Measurements from ENCODE around the gene CACNA1D.
A peak's percentile ranks its signal among the peaks of the same experiment; 100 is the strongest.
"Not testable (repeated sequence)": the region's sequence is repeated elsewhere in the genome, so short reads cannot be mapped to it uniquely, and the experiment has no call there.

Gene CACNA1D
- total RNA-seq: 0.13 to 1.6 reads per million in 2 donors

DNA sequence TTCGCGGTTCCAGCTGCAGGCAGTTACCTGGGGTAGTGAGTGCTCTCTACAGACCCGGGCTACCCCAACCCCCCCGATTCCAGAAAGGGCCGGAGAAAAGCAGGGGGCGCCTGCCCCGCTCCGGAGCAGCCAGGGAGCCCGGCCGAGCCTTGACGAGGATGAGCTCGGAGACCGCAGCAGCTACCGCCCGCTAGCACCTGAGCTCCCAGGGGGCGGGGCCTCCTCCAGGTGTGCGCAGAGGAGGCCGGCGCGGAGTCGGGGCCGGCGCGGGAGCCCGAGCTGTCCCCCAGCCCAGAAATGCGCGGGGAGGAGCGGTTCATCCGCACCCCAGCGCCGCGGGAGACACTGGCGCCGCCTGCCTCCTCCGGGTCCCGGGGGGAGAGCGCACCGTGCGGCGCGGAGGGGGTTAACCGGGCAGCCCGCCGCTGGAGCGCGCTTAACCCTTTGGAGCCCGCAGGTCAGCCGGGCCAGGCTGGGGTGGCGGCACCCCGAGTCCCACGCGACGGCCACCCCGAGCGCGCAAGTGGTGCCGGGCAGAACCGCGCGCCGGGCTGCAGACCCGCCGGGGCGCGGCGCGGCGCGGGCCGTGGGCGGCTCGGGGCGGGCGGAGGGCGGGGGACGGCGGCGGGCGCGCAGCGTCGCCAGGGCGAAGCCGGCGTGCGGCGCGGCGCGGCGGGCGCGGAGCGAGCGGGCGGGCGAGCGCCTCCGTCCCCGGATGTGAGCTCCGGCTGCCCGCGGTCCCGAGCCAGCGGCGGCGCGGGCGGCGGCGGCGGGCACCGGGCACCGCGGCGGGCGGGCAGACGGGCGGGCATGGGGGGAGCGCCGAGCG lies at the start of gene CACNA1D:
Gene CACNA1D, plus strand, starts transcription at position 649 of the 829 bp plus-strand sequence. CDS start 556 bp downstream, outside the sequence.
- peak in 1 of 5 experiments; percentile 37 for DNase-seq

DNA sequence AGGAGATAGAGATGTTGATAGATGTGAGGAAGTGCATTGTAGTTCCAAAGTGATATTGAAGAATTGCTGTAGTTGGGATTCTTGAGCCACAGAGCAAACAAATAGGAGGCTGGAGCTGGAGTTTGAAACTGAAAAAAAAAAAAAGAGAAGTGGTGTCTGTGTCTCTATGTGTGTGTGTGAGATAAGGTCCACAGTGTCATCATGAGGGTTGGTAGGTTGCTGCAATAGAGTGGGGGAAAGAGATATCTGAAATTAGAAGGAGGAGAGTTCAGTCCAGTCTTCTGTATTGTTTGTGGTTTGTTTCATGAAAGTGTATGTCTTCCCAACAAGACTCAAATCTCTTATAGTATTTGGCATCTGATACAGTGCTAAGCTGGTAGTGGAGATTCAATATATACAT lies 37.3 kb upstream of the CACNA1D start:
- no peak for DNase-seq

GRCh38 chr3:53460326-53460725 lies 34.1 kb upstream of the CACNA1D start:
- DNase-seq: no peak

DNA sequence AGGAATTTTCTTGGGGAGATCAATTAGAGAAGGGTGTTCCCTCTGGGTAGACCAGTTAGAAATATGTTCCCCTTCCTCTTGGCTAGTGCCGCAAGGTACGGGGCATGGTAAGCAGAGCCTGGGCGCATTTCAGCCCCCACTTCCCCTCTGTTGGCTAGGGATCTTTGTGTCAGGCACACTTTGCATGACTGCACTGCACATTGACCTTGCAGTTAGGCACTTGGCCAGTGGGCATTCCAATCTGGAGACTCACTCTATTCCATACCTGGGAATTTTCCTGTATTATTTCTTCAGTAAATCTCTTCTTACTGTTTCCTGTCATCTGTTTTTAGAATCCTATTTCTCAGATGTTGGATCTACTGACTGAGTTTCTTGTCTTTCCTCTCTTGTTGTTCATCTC lies 30.0 kb upstream of the CACNA1D start:
- no peak for DNase-seq

GRCh38 chr3:53469758-53470157 lies 24.7 kb upstream of the CACNA1D start:
- not testable (repeated sequence) for DNase-seq

- DNase-seq: no peak
These were observed 21.0 kb upstream of the CACNA1D start for GRCh38 chr3:53473422-53473821.

DNA sequence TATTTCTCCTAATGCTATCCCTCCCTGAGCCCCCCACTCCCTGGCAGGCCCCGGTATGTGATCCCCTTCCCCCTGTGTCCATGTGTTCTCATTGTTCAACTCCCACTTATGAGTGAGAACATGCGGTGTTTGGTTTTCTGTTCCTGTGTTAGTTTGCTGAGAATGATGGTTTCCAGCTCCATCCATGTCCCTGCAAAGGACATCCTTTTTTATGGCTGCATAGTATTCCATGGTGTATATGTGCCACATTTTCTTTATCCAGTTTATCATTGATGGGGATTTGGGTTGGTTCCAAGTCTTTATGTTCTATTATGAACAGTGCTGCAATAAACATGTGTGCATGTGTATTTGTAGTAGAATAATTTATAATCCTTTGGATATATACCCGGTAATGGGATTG lies 18.0 kb upstream of the CACNA1D start:
- DNase-seq: not testable (repeated sequence)

GRCh38 chr3:53477689-53478088 lies 16.7 kb upstream of the CACNA1D start:
- not testable (repeated sequence) for DNase-seq

- no peak for DNase-seq
These were observed 16.1 kb upstream of the CACNA1D start for GRCh38 chr3:53478166-53478830.

- DNase-seq: no peak
These were observed 15.3 kb upstream of the CACNA1D start for GRCh38 chr3:53478921-53479664.

GRCh38 chr3:53482227-53482626 lies 12.2 kb upstream of the CACNA1D start:
- DNase-seq: no peak

GRCh38 chr3:53483821-53484220 lies 10.6 kb upstream of the CACNA1D start:
- no peak for DNase-seq

GRCh38 chr3:53484984-53485383 lies 9.4 kb upstream of the CACNA1D start:
- DNase-seq: no peak

DNA sequence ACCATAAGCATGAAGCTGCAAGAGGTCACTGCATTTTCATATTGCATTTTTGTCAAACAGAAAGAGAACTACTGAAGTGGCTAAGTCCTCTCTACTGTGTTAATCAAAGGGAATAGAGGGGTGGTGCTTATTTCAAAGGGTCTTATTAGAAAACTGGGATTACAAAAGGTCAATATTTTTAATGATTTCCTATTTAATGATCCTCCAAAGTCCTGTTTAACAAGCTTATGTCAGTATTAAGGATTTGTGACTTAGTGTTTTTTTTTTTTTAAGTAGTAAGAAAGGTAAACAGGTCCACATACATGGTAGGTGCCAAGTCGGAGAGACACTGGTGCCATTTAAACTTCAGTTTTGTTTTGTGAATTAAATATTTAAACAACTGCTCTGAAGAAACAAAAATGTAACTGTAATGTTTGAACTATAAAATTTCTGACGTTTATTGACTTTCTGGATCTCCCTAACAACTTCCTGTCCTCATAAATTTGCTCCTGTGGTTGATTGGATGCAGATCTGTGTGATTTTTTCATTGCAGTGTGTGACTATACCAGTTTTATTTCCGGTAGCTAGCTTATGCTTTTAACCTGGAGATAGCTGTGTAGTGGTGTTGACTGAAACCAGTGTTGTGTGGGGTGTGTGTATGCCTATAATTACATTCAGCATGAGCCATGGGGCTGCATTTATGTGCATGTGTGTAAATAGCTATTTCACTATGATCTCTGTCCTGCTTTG lies 8.6 kb upstream of the CACNA1D start:
- peak in 1 of 5 experiments; percentile 40 for DNase-seq

DNA sequence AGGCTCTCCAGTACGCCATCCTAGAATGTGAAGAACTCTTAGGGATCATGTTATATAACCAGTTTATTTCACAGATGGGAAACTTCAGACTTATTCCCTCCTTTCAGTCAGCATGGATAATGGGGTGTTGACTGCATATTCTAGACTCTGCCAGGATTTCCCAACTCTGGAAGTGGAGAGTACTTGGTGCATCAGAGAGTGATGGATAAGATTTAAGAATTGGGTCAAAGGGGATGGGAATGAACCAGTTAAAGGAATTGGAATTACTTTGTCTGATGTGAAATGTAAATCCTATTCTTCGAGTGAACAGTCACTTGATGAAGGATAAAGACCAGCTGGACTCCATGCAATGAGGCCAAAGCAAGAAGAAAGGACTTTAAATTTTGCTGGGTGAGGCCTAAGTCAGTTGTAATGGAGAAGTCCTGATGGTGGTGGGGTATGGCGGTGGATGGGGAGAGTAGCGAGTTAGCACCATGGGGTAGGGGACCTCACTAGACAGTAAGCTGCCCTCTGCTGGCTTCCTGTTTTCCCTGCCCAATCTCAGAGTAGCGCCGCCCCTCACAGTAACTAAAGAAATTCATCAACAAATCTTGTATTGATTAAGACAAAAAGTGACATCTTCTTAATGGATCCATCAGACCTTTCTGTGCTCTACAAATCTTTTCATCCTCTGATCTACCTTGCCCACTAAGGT lies 7.3 kb upstream of the CACNA1D start:
- no peak for DNase-seq

GRCh38 chr3:53489386-53489785 lies 5.0 kb upstream of the CACNA1D start:
- DNase-seq: no peak

DNA sequence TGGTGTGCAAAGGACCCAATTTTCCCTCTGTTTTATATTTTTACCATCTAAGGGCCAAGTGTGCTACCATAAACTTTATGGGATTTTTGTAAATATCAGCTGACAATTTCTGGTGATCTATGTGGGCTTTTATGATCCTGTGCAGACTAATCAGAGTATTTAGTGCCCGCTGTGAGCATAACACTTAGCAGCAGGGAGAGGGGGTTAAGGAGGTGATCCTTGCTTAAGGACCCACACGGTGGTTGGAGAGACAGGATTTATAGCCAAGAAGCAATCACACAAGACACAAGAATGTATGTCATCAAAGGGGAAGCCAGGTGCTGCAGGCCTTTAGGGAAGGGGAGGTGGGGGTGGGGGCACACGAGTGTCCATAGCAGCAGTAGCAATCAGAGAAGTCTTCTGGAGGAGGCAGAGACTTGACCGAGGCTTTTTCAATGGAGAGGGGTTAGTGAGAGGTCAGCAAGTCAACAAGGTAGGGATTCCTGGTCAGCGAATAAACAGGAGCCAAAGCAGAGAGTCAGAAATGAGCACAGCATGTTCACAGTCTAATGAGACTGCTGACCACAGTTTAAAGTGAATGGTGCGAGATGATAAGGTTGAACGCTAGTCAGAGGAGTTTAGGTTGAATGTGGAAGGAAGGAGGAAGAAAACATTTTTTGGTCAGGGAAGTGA lies 4.5 kb upstream of the CACNA1D start:
- DNase-seq: no peak

DNA sequence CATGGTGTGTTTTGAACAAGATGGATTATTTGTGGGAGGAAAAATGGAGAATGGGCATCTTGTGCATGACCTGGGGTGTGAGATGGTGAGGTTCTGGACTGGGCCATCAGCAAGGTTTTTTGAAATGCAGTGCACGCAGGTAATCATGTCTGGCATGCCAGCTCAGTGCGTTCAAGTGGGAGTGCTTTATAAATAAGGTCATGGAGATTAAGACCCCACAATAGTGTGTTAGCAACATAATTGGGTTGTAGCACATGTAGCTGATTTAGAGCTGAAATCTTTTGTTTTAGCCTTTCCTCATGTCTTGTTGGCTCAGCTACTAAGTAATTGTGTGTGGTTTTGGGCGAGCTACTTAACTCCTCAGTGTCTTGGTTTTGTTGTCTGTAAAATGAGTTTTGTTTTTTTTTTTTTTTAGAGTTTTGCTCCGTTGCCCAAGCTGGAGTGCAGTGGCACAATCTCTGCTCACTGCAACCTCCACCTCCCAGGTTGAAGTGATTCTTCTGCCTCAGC lies 3.9 kb upstream of the CACNA1D start:
- DNase-seq: no peak

DNA sequence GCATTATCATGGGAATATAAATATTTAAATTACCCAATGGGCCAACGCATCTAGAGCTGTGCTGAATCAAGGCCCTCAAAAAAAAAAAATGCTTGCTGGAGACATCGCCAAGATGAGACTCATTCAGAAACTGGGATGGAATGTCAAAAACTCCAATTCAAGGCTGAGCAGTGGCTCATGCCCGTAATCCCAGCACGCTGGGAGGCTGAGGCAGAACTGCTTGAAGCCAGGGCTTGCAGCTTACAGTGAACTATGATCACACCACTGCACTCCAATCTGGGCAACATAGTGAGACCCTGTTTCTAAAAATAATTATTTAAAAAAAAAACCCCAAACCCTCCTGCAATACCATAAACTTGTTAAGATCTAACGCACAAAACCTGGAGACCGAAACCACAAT lies 3.1 kb upstream of the CACNA1D start:
- no peak for DNase-seq

DNA sequence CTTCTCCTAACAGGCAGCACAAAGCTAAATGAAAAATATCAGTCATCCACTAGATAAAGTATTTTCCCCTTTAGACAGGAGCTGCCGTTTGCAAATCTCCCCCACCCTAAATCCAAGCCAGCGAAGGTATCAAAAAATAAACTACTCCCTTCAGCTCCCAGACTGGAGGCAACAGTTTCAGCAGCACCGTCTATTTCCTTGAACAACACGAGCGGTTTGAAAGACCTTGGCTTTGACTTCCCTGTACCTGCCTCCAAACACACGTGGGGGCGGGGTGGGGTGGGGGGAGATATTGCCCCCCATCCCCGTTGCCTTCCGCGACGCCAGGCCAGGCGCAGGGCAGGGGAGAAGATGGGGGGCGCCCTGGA lies 832 bp upstream of the CACNA1D start:
- no peak for DNase-seq

DNA sequence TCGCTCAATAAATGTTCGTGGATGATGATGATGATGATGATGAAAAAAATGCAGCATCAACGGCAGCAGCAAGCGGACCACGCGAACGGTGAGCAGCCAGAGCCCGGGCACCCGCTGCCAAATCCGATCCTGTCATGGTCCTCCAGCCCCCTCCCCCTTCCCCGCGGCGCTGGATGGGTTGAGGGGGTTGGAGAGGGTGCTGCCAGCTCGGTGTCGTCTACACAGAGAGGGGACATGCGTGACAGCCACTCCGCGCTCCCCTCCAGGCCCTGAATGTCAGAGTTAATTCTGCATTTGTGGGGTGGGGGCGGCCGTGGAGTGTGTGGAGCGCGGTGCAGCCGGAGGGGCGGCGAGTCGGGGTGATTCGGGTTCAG lies 722 bp downstream of the CACNA1D start:
- no peak for DNase-seq
